HG03565 (cell line): ENCODE measurements around the gene CSPG4.
A peak's percentile ranks its signal among the peaks of the same experiment; 100 is the strongest.
"Not testable (repeated sequence)": the region's sequence is repeated elsewhere in the genome, so short reads cannot be mapped to it uniquely, and the experiment has no call there.

Experiments used
- ATAC-seq: cut with Tn5 transposase; IDR thresholded peaks from one replicate; pipeline ENCODE4 v1.9.1; 2021; ENCODE audit warnings: mild to moderate bottlenecking, moderate library complexity; ENCODE audit not compliant: unreplicated experiment

CSPG4 gene

GRCh38 chr15:75738647-75739325 is 26.1 kb upstream of the CSPG4 start:
- peak; percentile 83 for ATAC-seq

GRCh38 chr15:75738014-75738646 is 25.5 kb upstream of the CSPG4 start:
- peak; percentile 13 for ATAC-seq

- not testable (repeated sequence) for ATAC-seq
Measured at GRCh38 chr15:75737116-75738013, 24.7 kb upstream of the CSPG4 start.

GRCh38 chr15:75736256-75736655 is 23.6 kb upstream of the CSPG4 start:
- ATAC-seq = no peak

DNA sequence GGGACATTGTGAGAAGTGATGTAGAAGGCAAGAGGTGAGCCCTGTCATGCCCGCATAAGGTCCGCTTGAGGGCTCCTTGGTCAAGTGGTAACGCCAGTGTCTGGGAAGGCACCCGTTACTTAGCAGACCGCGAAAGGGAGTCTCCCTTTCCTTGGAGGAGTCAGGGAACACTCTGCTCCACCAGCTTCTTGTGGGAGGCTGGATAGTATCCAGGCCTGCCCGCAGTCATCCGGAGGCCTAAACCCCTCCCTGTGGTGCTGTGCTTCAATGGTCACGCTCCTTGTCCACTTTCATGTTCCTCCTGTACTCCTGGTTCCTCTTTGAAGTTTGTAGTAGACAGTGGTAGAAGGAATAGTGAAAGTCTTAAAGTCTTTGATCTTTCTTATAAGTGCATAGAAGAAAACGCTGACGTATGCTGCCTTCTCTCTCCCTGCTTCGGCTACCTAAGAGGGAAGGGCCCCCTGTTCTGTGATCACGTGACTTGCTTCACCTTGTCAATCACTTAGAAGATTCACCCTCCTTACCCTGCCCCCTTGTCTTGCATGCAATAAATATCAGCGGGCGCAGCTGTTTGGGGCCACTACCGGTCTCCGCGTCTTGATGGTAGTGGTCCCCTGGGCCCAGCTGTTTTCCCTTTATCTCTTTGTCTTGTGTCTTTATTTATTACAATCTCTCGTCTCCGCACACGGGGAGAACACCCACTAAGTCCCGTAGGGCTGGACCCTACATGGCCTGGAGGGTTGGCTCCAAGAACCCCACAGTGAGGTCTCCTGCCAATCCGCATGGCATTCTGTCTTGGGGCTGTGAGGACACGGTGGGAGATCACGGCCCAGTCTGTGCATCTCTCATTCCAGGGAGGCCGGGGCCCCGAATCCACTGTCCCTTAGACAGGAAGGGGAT is 22.5 kb upstream of the CSPG4 start:
- ATAC-seq = not testable (repeated sequence)

- ATAC-seq = no peak
Measured at GRCh38 chr15:75733761-75734651, 21.4 kb upstream of the CSPG4 start.

GRCh38 chr15:75732809-75733451 is 20.3 kb upstream of the CSPG4 start:
- no peak for ATAC-seq

DNA sequence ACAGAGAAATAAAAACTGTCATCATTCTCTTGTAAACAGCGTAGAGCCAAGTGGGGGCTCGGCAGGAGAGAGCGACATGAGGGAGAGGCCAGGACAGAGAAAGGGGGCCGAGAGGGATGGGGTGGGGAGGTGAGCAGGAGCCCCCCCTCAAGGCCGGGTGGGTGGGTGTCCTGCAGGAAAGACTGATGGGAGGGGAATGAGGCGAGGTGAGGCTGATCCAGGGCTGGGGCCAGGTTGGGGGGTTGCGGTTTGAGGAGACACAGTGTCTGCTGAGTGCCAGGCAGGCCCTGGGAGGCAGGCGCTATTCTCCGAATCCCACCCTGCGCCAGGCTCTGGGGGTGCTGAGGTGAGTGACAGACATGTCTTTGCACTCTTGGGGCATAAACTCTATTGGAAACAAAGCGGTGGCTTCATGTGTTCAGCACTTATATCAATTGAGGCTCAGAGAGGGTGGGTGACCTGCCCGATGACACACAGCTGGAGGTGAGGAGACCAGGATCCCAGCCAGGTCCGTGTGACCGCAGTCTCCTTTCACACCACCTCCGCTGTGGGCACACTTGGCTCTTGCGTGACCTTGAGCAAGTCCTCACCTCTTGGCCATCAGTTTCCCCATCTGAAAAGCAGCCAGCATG is 19.6 kb upstream of the CSPG4 start:
- ATAC-seq = no peak

DNA sequence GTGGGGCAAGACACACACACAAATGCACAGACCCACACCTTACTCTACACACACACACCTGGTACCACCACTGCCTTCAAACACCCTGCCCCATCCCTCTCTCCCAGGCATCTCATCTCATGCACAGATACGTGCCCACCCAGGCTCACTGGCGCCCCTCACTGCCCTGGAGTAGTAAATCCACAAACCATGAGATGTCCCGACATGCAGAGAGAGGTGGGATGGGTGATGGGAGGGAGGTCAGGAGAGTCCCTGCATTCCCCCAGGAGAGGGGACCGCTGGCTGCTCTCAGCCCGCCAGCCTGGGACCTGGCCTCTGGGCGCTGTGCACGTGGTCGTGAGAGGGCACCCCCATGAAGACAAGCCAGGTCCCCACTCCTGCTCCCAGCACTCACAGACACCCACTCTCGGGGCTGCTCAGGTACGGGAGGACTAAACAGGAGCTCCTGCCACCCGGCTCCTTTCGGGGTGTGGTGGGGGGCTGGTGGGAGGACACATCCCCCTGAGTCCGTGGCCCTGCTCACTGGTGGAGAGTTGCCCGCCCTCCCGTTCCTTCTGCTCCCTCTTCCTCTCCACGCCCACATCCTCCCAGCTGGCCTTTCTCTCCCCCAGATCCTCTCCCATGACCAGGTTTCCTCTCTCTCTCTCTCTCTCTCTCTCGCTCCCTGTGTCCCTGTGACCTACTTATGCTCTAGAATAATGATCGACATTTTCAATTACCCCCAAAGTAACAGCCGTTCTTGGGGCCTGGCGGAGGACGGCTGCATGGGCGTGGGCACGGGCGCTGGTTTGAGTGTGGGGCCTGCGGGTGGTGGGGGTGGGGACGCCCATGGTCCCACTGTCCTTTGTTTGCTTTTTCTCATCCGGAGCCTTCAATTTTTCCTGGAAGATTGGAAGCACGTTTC is 18.9 kb upstream of the CSPG4 start:
- ATAC-seq = no peak

DNA sequence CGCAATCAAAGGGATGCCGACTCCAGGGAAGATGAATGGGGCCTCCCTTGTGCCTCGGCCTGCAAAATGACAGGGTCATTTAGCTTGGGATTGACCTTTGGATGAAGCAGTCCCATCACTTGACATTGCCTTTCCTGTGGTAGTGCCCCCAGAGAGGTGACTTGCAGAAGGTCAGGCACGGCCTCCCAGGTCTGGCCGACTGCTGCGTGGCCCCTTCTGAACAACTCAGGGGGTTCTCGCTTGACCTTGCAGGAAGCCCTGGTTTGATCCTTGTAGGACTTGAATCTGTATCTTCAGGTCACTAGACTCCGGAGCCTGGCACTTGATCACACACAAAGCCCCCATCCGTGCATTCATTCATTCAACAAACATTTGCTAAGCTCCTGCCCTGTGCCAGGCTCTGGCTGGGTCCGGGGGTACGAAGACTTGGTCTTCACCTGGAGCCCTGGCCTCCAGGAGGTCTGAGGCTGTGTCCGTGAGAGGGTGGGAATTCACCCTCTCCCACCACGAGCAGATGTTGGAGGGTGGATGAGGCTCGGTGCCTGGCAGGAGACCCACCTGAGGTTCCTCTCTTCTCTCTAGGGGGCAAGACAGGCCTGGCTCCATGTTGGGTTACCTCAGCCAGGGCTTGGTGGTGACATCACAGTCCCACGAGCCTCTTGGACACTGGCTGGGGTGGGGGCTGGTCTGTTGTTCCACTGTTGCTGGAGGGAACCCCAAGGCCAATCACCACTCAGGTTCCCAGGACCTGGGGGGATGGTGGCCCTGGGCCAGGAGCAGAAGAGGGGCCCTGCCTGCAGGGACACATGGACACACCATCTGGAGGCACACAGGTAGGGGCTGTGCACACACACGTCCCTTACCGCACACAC is 18.0 kb upstream of the CSPG4 start:
- ATAC-seq = not testable (repeated sequence)

DNA sequence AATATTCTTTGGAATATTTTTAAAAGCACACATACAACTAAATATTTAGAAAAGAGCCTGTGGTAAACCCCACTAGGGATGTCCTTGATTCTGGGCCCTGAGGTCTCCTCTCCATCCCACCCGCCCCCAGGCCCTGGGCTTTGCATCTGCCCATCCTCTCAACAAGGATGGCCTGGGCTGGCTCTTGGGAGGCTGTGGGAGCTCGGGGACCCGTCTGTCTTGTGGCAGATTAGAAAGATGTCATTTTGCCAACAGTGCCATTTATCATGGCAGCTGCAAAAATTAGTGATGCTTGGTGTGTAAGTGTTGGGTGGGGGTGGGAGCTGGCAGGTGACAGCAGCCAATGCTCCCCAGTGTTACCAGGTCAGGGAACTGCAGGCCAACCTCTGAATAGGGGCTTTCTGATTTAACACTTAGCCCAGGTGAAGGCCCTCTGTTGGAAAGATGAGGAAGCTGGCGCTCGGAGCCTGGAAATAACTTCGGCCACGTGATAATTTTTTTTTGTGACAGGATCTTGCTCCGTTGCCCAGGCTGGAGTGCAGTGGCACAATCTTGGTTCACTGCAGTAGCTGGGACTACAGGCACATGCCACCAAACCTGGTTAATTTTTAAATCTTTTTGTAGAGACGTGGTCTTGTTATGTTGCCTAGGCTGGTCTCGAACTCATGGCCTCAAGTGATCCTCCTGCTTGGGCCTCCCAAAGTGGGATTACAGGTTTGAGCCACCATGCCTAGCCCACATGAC is 16.9 kb upstream of the CSPG4 start:
- ATAC-seq = no peak

DNA sequence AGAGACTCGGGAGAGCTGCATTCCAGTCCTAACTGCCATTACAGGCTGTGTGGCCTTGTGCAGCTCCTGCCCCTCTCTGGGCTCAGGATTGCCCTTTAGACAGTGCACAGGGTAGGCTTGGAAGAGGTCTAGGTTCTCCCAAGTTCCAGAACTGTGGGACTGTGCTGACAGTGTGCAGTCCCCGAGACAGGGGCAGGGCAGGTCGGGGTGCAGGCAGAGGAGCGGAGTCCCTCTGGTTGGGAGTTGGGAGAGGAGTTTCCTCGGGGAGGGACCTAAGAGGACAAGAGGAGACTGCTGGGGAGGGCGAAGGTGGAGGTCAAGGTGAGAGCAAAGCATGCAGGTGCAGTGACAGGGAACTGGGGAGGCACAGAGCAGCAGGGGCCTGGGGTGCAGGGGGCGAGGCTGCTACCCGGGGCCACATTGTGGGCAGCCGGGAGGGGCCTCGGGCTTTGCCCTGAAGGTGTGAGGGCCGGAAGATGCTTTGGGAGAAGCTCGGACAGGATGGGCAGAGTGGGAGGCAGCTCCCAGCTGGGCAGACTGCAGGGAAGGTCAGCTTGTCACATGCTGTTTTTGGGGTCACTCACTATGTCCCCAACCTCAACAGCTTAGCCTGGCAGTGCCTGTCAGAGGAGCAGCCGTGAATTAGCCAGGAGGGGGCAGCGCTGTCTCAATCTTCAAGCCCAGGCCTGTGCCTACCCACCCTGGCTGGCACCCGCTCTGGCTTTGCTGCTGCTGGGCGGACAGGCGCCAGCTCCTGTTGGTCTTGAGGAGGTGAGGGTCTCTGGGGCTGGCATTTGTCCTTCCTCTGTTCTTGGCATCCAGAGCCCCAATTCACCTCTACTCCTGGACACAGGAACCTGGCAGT is 15.4 kb upstream of the CSPG4 start:
- ATAC-seq = no peak

- no peak for ATAC-seq
Measured at GRCh38 chr15:75727031-75727531, 14.4 kb upstream of the CSPG4 start.

GRCh38 chr15:75725719-75726607 is 13.3 kb upstream of the CSPG4 start:
- ATAC-seq = no peak
